ENCODE data around the gene ELFN2. TPM values are rescaled to one million over a fixed set of nuclear protein-coding genes. Genes with fewer than 3 reads are reported as not detected.

ELFN2 gene
- total RNA-seq, 1 donor from 2014 or later: 0.97 TPM

DNA sequence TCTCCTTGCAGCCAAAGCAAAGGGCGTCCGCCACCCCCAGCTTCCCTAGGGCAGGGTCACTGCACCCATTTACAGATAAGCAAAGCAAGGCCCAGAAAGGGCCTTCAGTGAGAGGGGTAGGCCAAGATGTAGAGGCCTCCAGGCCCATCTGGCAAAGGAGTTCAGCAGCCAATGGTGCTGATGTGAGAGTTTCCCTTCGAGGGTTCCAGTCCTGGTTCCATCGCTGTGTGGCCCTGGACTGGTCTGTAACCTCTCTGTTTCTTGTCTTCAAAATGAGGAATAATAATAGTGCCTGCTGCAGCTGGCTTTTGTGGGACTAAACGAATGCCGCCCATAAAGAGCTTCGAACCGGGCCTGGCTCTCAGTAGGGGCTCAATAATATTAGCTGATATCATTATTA, 4.0 kb downstream of the ELFN2 start:
- Mint-ChIP-seq H3K36me3 (ENCODE audit: unreplicated experiment) (no peaks in the 10 kb centered on the region), H3K9me3 (ENCODE audit: unreplicated experiment) (no peaks in the 10 kb centered on the region), H3K4me3 (ENCODE audit: unreplicated experiment) (no peak overlapping the region), H3K27me3 (ENCODE audit: unreplicated experiment) (peaks cover 39% of the 10 kb centered on the region), H3K4me1 (ENCODE audit: unreplicated experiment) (peaks cover 18% of the 10 kb centered on the region), H3K27ac (ENCODE audit: unreplicated experiment) (no peak overlapping the region)
- TF ChIP-seq CTCF (IDR thresholded peaks at IDR 0.05): no peak
- DNase-seq (ENCODE audit: extremely low spot score, unreplicated experiment): no peak

DNA sequence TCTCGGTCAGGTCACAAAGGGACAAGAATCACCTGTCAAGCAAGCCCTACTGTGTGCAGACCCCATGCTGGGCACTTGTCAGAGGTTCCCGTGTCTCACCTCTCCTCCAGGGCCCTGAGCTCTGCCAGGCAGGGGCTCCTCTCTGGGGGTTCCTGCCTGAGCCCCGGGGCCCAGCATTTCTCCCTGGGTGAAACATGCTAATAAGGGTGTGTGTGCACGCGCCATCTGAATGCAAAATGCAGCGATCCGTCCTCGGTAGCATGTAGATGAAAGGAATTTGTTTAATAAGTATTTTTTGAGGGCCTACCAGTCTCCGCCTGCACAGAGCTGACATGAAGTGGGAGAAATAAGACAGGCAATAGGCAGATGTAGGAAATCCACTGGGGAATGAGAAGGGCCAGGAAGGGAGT, 5.8 kb downstream of the ELFN2 start:
- no peak for TF ChIP-seq CTCF (IDR thresholded peaks at IDR 0.05)
- H3K27me3 Mint-ChIP-seq (ENCODE audit: unreplicated experiment): peaks cover 39% of the 10 kb centered on the region
- no peaks in the 10 kb centered on the region for H3K9me3 Mint-ChIP-seq (ENCODE audit: unreplicated experiment)
- H3K4me3 Mint-ChIP-seq (ENCODE audit: unreplicated experiment): no peak overlapping the region
- no peak for DNase-seq (ENCODE audit: extremely low spot score, unreplicated experiment)
- H3K4me1 Mint-ChIP-seq (ENCODE audit: unreplicated experiment): peaks cover 14% of the 10 kb centered on the region
- no peak overlapping the region for H3K27ac Mint-ChIP-seq (ENCODE audit: unreplicated experiment)
- no peaks in the 10 kb centered on the region for H3K36me3 Mint-ChIP-seq (ENCODE audit: unreplicated experiment)

GRCh38 chr22:37420686-37421467, 6.4 kb downstream of the ELFN2 start:
- no peak for TF ChIP-seq CTCF (IDR thresholded peaks at IDR 0.05)
- no peaks in the 10 kb centered on the region for H3K9me3 Mint-ChIP-seq (ENCODE audit: unreplicated experiment)
- peaks cover 9% of the 10 kb centered on the region for H3K4me1 Mint-ChIP-seq (ENCODE audit: unreplicated experiment)
- peak overlapping the region; percentile 79 for H3K4me3 Mint-ChIP-seq (ENCODE audit: unreplicated experiment)
- DNase-seq (ENCODE audit: extremely low spot score, unreplicated experiment): no peak
- no peaks in the 10 kb centered on the region for H3K36me3 Mint-ChIP-seq (ENCODE audit: unreplicated experiment)
- peaks cover 36% of the 10 kb centered on the region for H3K27me3 Mint-ChIP-seq (ENCODE audit: unreplicated experiment)
- H3K27ac Mint-ChIP-seq (ENCODE audit: unreplicated experiment): no peak overlapping the region

DNA sequence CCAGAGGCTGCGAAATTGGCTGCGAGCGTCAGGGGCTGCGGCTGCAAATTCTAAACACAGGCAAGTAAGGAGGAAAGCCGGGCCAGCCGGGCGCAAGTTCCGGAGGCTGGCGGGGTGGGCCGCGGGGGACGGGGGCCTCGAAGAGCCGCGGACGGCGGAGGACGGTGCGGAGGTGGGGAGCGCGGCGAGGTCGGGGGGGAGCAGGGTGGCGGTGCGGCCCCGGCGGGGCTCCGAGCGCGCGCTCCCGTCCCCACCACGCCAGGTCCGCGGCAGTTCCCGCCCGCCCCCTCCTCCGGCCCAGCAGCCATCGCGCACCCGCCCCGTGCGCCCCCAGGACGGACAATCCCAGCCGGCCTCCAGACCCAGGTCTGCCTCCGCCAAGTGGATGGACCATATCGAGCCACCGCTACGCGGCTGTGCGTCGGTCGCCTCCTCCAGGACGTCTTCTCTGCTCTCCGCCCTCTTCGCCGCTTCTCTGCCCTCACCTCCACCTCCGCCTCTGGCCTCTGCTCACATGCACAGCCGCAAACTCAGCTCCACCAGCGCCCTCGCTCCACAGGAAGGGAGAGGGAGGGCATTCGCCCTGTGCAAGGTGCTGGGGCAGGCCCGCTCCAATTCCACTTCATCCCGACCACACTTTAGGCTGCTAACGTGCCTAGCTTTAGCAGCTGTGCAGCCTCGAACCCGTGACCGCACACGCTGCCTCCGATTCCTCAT, 7.2 kb downstream of the ELFN2 start:
- Mint-ChIP-seq H3K9me3 (ENCODE audit: unreplicated experiment) (no peaks in the 10 kb centered on the region), H3K4me1 (ENCODE audit: unreplicated experiment) (peaks cover 7% of the 10 kb centered on the region), H3K27me3 (ENCODE audit: unreplicated experiment) (peaks cover 33% of the 10 kb centered on the region), H3K27ac (ENCODE audit: unreplicated experiment) (no peak overlapping the region), H3K36me3 (ENCODE audit: unreplicated experiment) (no peaks in the 10 kb centered on the region), H3K4me3 (ENCODE audit: unreplicated experiment) (peak overlapping the region; percentile 79)
- no peak for TF ChIP-seq CTCF (IDR thresholded peaks at IDR 0.05)
- no peak for DNase-seq (ENCODE audit: extremely low spot score, unreplicated experiment)

- H3K27ac Mint-ChIP-seq (ENCODE audit: unreplicated experiment): no peak overlapping the region
Observed at GRCh38 chr22:37419370-37419968, 7.8 kb downstream of the ELFN2 start.

More at GRCh38 chr22:37419370-37419968, 7.8 kb downstream of the ELFN2 start:
- Mint-ChIP-seq H3K36me3 (ENCODE audit: unreplicated experiment) (no peaks in the 10 kb centered on the region), H3K4me1 (ENCODE audit: unreplicated experiment) (peaks cover 7% of the 10 kb centered on the region), H3K4me3 (ENCODE audit: unreplicated experiment) (peak overlapping the region; percentile 51), H3K27me3 (ENCODE audit: unreplicated experiment) (peaks cover 31% of the 10 kb centered on the region), H3K9me3 (ENCODE audit: unreplicated experiment) (no peaks in the 10 kb centered on the region)
- no peak for DNase-seq (ENCODE audit: extremely low spot score, unreplicated experiment)
- no peak for TF ChIP-seq CTCF (IDR thresholded peaks at IDR 0.05)

Measured in osteocyte (in vitro differentiated cells).